Omental fat pad (tissue), 4 donors: ENCODE results near the gene MTHFD2L. TPM values are rescaled to one million over a fixed set of nuclear protein-coding genes. Genes with fewer than 3 reads are reported as not detected.

Experiments used
- ATAC-seq: fragments of 150-250 bp; one replicate; pipeline ENCODE4 v1.9.1; 2016; ENCODE audit warnings: mild to moderate bottlenecking, moderate library complexity; ENCODE audit not compliant: low FRiP score
- DNase-seq: peaks from one replicate; pipeline ENCODE4 v3.0.0-alpha.2; 2019; ENCODE audit warnings: low spot score
- CTCF ChIP-seq, 3 donors: fragments of 450-650 bp; IDR thresholded peaks; one replicate each; pipeline ENCODE4 v1.5.1; 2016 to 2017; ENCODE audit warnings: antibody characterized with exemption in 3 of 3, mild to moderate bottlenecking in 3 of 3, moderate library complexity in 2 of 3
- total RNA-seq, 4 donors: library from RNA; depleted of rRNA; stranded (reverse); fragments of >200 nt; gene quantifications; one replicate each; pipeline ENCODE4 v1.1.0, GENCODE V29; 2016

MTHFD2L gene
- total RNA-seq, 4 donors from 2014 or later: 12.2 to 23.2 (median 18.4) TPM

GRCh38 chr4:74244049-74244448 lies 86.1 kb downstream of the MTHFD2L start:
- no peak for TF ChIP-seq CTCF (IDR thresholded peaks at IDR 0.05)
- DNase-seq: no peak
- no peak for ATAC-seq

GRCh38 chr4:74252933-74253332 lies 95.0 kb downstream of the MTHFD2L start:
- DNase-seq (no peak), ATAC-seq (no peak)
- no peak for TF ChIP-seq CTCF (IDR thresholded peaks at IDR 0.05)

GRCh38 chr4:74254386-74254785 lies 96.5 kb downstream of the MTHFD2L start:
- no peak for TF ChIP-seq CTCF (IDR thresholded peaks at IDR 0.05)
- DNase-seq (no peak), ATAC-seq (no peak)

GRCh38 chr4:74255096-74255495 lies 97.2 kb downstream of the MTHFD2L start:
- TF ChIP-seq CTCF (IDR thresholded peaks at IDR 0.05): no peak
- no peak for DNase-seq
- no peak for ATAC-seq

- no peak for TF ChIP-seq CTCF (IDR thresholded peaks at IDR 0.05)
- ATAC-seq (no peak), DNase-seq (no peak)
These were observed 101.0 kb downstream of the MTHFD2L start for GRCh38 chr4:74258963-74259362.

GRCh38 chr4:74260036-74260435 lies 102.1 kb downstream of the MTHFD2L start:
- no peak for TF ChIP-seq CTCF (IDR thresholded peaks at IDR 0.05)
- DNase-seq (no peak), ATAC-seq (no peak)

GRCh38 chr4:74262522-74262921 lies 104.6 kb downstream of the MTHFD2L start:
- no peak for DNase-seq
- no peak for TF ChIP-seq CTCF (IDR thresholded peaks at IDR 0.05)
- ATAC-seq: no peak
